Astrocyte of the cerebellum (primary cell): ENCODE data around the gene LRP1B.

ENCODE experiments used
- DNase-seq: peaks from one replicate; pipeline ENCODE4 v3.0.0-alpha.2; 2011; ENCODE audit warnings: low read depth
- H3K4me3 ChIP-seq: 2 replicates; pipeline ENCODE4 v1.5.1; 2011; ENCODE audit warnings: mild to moderate bottlenecking, low read depth, low read length, moderate library complexity
- in situ Hi-C: cut with HindIII; loops from 2 replicates; pipeline ENCODE4 v1.10.0; 2017; ENCODE audit warnings: low sequenced_read_pairs
- TF ChIP-seq, protein P1 (sequence below): IDR thresholded peaks from 2 replicates; pipeline ENCODE4 v1.5.1; 2012; ENCODE audit warnings: low read length, low read depth, moderate library complexity, mild to moderate bottlenecking; ENCODE audit errors: missing control alignments

The LRP1B gene

GRCh38 chr2:141598982-141599381 is 531.8 kb downstream of the LRP1B start:
- TF ChIP-seq, protein P1, sequence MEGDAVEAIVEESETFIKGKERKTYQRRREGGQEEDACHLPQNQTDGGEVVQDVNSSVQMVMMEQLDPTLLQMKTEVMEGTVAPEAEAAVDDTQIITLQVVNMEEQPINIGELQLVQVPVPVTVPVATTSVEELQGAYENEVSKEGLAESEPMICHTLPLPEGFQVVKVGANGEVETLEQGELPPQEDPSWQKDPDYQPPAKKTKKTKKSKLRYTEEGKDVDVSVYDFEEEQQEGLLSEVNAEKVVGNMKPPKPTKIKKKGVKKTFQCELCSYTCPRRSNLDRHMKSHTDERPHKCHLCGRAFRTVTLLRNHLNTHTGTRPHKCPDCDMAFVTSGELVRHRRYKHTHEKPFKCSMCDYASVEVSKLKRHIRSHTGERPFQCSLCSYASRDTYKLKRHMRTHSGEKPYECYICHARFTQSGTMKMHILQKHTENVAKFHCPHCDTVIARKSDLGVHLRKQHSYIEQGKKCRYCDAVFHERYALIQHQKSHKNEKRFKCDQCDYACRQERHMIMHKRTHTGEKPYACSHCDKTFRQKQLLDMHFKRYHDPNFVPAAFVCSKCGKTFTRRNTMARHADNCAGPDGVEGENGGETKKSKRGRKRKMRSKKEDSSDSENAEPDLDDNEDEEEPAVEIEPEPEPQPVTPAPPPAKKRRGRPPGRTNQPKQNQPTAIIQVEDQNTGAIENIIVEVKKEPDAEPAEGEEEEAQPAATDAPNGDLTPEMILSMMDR, result no peak
- in situ Hi-C loops, result no loop called here
- H3K4me3 ChIP-seq, result no peak overlapping the region
- no peak for DNase-seq

DNA sequence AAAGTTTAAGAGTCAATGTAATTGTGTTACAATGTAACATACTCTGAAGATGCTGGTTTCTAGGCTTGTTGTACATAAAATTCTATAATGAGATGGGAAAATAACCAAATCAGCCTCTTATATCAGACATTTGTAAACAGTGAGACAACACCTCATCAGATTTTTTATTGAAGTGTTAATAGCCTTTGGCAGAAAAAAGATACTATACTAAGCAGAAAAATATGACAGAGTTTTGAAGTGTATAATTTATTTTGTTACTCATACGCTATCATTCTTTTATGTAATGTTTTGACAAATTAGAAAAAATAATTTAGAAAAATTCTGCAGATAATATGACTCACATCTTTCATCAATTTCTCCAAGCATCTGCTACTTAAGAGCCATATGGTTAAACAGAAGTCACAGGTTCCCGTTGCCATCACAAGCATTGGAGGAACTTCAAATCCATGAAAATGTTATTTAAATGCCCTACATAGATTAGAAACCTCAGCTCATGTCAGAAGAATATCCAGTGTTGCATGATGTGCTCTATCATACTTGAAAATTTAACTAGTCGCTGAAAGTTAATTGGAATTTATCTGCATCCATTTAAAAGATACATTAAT is 535.4 kb downstream of the LRP1B start:
- no peak overlapping the region for H3K4me3 ChIP-seq
- in situ Hi-C loops, result no loop called here
- TF ChIP-seq, protein P1, result no peak
- DNase-seq, result no peak

- TF ChIP-seq, protein P1, result no peak
- H3K4me3 ChIP-seq, result no peak overlapping the region
- in situ Hi-C loops, result no loop called here
- DNase-seq, result no peak
These were observed 539.0 kb downstream of the LRP1B start for GRCh38 chr2:141591787-141592186.

DNA sequence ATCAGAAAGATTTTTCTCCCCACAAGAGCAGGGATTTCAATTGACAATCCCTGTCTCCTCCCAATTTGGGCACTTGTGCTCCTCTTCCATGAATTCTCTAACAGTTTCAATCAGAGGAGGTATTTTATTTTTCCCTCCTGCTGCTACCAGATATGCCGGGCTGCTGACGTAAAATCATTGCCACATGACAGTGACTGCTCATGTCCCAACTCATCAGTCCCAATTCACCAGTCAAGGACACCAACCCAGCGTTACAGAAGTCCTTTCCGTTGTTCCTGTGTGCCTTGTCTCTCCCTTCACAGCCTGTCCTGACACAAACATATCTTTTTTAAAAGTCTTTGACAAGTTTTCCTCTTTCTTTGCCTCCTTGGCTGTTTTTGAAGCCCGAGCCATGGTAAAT is 540.2 kb downstream of the LRP1B start:
- no peak for DNase-seq
- in situ Hi-C loops, result no loop called here
- no peak overlapping the region for H3K4me3 ChIP-seq
- TF ChIP-seq, protein P1, result no peak

- H3K4me3 ChIP-seq, result no peak overlapping the region
- no peak for DNase-seq
- TF ChIP-seq, protein P1, result no peak
- in situ Hi-C loops, result no loop called here
These were observed 541.5 kb downstream of the LRP1B start for GRCh38 chr2:141589314-141589713.

- DNase-seq, result no peak
- in situ Hi-C loops, result no loop called here
- TF ChIP-seq, protein P1, result no peak
- no peak overlapping the region for H3K4me3 ChIP-seq
These were observed 543.8 kb downstream of the LRP1B start for GRCh38 chr2:141586985-141587384.

DNA sequence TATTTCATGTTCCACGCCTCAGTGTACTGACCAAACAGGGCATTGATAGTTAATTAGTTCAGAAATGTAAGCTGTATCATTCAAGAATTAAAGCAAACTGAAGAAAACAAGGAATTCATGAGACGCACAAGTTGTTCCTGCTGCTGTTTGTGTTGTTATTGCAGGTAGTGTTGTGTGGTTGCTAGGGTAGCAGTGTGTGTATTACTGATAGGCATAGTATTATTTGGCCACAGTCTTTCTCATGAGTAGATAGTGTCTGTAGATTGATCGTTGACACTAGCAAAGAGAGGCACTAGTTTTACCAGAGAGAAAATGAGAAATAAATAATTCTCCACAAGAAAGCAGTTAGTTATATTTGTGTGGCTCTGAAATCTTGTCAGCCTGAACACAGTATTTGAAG is 548.6 kb downstream of the LRP1B start:
- in situ Hi-C loops, result no loop called here
- no peak for DNase-seq
- TF ChIP-seq, protein P1, result no peak
- no peak overlapping the region for H3K4me3 ChIP-seq
